MV-4-11 (cell line): Measurements from ENCODE around the gene PRR29.
"Not testable (repeated sequence)": the region's sequence is repeated elsewhere in the genome, so short reads cannot be mapped to it uniquely, and the experiment has no call there.

Experiments
- DNase-seq: peaks from one replicate; lab custom pipeline; 2025; lab: John Stamatoyannopoulos, UW

PRR29 gene

DNA sequence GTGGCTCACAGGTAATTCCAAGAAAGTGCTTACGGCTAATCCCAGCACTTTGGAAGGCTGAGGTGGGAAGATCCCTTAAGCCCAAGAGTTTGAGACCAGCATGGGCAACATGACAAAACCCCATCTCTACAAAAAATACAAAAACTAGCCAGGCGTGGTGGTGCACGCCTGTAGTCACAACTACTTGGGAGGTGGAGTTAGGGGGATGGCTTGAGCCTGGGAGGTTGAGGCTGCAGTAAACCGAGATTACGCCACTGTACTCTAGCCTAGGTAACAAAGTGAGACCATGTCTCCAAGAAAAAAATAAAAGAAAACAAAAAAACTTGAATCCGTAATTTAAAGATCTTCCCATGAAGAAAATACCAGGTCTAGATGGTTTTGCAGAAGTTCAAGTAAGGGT lies 17.3 kb downstream of the PRR29 start:
- DNase-seq = no peak

DNA sequence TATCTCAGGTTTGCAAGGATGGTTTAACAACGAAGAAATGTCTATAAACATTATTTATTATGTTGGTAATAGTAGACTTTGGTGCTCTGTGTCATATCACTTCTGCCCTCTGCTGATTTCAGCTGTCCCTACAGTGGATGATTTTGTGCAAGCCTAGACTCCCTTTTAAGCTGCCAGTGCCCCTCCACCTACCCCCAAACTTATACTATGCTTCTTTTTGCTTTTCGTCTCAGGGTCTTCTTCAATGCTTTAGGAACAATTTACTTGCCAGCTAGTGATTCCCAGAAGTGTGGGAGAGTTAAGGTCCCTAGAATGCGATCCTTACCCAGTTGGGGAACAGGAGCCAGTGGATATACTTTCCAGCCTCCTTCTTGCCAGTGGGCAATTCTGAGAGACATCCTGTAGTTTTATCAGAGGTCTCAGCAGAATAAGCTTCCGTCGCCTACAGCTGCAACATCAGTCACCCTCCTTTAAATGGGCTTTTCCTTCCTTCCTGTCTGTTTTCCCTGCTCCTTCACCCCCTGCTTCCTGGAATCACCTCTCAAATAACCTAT lies 18.2 kb downstream of the PRR29 start:
- DNase-seq = no peak

DNA sequence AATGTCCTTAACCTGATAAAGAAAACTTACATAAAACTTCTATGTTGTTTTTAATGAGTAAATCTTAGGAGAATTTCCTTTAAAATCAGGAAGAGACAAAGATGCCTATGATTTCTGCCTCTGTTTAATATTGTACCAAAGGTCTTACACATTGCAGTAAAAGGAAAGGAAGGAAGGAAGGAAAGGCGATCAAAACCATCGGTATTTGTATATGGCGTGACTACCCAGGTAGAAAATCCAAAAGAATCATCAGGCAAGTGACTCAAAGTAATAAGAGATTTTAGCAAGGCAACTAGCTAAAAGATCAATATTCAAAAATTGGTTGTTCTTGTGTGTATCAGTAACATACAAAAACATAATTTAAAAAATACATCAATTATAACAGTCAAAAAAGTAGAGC lies 18.8 kb downstream of the PRR29 start:
- DNase-seq = no peak

DNA sequence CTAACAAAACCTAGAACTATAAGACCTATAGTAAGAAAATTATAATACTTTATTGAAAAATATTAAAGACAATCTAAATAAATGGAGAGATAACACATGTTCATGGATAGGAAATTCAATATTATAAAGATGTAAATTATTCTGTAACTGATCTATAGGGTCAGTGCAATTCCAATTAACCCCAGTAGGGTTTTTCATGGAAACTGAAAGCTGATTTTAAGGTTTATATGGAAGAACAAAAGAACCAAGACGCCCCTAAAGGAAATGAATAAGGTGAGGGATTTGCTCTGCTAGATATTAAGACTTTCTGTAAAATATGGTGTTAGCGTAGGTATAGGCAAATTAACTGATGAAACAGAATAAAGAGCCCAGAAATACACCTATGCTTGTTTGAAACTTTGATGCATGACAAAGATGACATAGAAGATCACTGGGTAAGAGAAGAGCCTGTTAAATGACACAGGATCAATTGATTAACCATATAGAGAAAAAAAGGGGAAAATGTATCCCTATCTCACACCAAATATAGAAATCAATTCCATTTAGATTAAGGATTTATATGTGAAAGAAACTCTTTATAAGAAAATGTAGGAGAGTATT lies 19.3 kb downstream of the PRR29 start:
- no peak for DNase-seq

DNA sequence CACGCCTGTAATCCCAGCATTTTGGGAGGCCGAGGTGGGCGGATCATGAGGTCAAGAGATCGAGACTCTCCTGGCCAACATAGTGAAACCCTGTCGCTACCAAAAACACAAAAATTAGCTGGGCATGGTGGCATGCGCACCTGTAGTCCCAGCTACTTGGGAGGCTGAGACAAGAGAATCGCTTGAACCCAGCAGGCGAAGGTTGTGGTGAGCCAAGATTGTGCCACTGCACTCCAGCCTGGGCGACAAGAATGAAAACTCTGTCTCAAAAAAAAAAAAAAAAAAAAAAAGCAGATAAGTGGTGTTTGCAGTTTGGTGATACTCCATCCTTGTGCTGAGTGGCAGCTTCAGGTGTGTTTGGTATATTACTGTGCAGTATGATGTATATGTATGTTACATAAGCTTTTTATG lies 21.4 kb downstream of the PRR29 start:
- DNase-seq = not testable (repeated sequence)

DNA sequence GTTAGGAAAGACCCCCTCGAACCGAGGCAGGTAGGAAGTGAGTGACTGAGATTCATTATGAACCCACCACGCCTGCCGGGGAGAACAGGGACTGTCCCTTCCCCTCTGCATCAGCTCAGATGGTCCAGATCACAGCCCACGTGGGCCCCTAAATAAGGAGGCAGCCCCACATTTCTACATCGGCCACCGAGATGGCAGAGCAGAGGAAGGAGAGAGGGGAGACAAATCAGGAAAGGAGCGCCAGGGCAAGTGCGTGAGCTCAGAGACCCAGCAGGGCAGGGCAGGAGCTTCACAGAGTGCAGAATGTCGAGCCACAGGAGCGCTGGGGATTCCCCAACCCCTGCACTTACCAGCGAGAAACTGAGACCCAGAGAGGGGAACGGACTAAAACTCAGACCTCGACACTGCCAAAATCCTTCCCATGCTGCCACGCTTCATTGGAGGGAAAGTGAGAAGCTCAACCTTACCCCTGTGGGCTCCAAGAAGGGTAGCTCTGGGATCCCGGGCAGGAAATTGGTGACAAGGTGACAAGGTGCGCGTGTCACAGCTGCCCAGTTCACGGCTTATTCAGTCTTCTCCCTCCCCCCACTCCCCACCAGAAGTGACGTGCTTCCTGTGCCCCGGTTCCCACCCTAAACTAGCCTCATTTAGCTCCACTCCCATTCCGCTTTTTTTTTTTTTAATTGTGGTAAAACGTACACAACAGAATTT lies 22.1 kb downstream of the PRR29 start, which contains the start of gene ICAM2:
ICAM2 (minus strand) TSS at position 578 of the 711 bp plus-strand sequence. CDS start 13,942 bp downstream, outside the sequence.
- DNase-seq = peak; percentile 65

DNA sequence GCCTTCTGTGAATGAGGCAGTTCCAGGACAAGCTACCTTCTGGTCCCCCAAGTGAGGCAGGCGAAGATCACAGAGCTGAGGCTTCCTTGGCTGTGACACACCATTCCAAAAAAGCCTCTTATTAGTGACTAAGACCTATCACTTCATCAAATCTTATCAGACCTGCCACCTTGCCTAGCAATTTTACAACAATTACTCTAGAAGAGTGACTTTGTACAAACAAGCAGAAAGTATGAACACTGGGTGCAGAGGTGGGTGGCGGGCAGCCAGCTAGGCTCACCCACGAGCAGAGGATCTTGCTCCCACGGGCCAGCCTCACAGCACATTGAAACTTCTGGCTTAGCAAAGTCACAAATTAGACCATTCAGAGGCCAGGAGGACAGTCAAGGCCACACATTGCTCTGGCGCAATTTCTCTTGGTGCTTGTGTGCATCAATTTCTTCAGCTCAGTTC lies 24.5 kb downstream of the PRR29 start:
- no peak for DNase-seq

DNA sequence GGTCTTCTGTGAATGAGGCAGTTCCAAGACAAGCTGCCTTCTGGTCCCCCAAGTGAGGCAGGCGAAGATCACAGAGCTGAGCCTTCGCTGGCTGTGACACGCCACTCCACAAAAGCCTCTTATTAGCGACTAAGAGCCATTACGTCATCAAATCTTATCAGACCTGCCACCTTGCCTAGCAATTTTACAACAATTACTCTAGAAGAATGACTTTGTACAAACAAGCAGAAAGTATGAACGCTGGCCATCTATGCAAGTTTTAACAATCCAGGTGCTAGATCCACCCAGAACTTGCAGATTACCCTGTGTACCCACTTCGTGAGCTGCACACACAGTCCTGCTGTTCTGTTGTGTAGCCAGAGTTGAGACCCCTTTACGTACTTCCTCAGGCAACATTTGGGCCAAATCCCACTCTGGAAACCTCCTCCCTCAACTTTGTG lies 26.1 kb downstream of the PRR29 start:
- peak; percentile 5 for DNase-seq

DNA sequence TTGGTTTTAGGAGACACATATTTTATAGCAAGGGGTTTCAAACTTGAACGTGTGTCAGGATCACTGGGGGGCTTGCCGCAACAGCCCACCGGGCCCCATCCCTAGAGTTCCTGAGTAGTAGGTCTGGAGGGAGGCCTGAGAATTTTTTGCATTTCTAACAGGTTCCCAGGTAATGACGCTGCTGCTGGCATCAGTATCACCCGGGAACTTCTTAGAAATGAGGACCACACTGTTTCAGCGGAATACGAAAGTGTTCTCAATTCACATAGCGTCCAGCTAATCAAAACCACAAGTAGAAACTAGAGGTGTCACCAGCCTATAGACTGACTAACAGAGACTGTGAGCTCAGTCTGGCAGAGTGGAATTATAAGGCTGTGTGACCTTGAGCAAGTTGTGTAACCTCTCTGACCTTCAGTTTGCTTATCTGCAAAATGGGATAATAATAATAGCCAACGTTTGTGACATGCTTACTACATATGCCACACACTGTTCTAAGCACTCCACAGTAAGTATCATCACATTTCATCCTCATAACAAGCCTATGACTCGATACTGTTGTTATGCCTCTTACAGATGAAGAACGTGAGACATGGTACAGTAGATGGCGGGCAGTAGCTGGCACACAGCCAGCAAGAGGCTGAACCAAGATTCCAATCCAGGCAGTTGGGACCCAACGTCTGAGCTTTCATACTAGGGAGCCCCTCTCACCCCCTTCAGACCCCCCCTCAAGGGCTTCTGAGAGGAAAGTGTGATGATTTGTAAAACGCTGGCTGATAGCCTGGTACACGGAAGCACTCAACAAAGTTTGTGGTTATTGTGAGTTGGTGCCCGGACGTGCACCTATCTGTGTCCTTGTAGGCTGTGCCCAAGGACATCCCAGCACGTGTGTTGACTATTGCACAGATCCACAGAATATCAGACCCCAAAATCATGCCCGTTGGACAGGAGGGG lies 26.9 kb downstream of the PRR29 start:
- DNase-seq = no peak

DNA sequence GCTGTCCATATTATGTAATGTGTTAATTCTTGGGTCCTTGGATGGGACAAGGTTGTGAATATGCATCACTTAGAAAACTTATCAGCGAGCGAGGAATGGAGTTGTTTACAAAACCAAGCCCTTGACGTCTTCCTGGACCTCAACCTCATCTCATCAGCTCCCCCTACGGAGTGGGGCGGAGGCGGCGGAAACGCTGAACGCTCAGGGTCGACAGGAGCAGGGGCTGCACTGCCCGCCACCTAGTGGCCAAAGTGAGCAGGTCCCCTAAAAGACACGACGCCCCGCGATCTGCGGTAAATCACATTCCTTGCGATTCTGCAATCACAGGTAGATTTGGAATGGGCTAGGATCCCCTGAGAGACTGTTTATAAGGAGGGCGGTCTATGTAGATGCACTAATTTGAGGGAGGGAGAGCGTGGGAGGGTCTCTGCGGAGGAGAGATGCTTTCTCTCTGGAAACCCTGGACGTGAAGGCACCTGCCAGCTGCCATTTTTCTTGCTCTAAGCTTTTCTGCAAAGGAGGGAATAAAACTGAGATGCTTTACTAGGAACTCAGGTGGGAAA lies 27.7 kb downstream of the PRR29 start:
- DNase-seq = peak; percentile 79

DNA sequence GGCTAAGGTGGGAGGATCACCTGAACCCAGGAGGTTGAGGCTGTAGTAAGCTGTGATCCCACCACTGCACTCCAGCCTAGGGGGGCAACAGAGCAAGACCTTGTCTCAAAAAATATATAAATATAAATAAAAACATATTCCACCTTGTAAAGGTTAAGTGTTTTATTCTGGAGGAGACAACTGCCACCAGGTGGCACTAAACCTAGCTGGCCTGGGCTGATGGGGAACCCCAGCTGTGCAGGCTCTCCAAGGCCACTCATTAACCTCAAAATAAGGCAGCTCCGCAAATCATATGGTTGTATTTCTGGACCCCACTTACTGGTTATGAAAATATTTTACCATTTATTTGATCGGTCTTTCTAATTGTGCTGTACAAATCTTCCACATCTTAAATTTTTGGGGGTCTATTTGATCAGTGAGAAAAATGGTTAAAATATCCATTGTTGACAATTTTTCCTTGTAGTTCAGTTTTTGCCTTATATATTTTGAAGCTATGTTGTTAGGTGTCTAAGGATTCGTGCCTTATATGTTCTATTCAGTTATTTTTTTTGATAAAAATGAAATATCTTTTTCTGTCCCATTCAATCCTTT lies 30.8 kb downstream of the PRR29 start:
- peak; percentile 47 for DNase-seq

DNA sequence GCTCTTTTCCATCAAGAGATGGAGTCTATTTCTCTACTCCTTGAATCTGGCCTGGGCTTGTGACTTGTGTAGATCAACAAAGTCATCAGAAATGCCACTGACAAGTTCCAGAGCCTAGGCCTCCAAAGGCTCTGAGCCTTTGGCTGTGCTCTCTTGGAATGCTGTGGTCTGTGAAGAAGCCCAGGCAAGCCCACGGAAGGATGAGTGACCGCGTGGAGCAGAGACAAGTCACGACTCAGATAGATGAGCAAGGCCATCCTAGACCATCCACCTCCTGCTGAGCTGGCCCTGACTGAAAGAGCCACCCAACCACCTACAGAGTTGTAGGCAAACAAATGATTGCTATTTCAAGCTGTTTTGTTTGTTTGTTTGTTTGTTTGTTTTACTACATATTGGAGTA lies 33.9 kb downstream of the PRR29 start:
- no peak for DNase-seq

DNA sequence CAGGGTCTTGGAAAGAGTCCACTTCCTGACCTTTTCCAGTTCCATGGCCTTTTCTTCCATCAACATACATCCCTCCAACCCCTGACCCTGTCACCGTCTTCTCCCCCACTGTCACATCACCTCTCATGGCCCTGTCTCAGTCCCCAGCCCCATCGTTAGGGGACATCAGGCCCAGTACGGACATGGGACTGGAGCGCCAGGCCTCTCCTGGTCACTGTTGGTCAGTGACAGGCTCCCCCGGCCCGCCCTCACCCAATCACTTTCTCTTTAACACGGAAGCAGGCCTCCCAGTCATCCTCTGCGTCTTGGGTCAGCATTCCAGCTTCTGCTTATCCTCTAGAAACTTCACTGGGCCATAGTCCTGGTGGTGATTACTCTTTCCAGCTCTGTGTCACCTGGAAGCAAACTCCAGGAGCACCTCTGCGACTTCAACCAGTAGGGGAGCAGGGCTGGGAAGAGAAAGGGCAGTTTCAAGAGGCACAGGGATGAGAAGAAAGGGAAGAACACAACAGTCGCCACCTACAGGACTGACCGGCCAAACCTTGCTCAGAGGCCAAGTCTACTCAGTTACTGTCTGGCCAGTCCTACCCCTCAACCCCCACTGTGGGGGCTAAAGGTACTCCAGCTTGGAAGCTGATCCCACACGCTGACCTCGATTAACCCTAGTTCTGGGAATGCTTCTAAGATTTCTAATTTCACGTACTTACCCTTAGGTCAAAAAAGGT lies 38.2 kb downstream of the PRR29 start:
- DNase-seq = no peak

DNA sequence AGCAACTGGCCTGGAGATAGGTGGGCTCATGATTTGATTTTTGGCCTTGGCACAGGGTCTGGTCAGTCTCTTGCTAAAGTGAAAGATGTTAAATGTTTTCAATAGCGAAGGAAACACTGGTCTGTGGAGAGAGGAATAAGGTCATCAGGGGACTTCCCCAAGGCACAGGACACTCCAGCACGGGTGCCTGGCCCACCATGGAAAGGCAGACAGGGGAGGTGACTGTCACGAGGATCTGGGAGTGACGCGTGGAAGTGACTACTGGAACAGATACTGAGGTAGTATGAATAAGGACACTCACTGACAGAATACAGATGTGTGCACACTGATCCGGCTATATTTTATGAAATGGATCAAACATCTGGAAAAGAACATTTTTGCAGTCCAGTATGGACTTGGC lies 39.0 kb downstream of the PRR29 start:
- no peak for DNase-seq

DNA sequence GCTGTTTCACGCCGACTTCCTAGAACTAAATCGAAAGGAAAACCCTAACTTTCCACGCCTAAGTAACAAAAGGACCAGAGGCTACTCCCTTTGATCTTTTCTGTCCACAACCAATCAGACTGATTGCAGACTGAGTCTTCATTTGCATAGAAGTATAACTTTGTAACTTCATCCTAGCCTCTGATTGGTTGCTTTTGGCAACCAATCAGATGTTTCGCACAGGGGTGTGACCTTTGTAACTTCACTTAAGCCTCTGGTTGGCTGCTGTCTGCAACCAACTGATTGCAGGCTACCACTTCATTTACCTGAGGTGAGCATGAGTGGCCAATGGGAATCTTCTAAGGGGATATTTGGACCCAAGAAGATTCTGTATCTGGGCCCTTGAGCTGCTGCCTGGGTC lies 39.7 kb downstream of the PRR29 start:
- DNase-seq = no peak

DNA sequence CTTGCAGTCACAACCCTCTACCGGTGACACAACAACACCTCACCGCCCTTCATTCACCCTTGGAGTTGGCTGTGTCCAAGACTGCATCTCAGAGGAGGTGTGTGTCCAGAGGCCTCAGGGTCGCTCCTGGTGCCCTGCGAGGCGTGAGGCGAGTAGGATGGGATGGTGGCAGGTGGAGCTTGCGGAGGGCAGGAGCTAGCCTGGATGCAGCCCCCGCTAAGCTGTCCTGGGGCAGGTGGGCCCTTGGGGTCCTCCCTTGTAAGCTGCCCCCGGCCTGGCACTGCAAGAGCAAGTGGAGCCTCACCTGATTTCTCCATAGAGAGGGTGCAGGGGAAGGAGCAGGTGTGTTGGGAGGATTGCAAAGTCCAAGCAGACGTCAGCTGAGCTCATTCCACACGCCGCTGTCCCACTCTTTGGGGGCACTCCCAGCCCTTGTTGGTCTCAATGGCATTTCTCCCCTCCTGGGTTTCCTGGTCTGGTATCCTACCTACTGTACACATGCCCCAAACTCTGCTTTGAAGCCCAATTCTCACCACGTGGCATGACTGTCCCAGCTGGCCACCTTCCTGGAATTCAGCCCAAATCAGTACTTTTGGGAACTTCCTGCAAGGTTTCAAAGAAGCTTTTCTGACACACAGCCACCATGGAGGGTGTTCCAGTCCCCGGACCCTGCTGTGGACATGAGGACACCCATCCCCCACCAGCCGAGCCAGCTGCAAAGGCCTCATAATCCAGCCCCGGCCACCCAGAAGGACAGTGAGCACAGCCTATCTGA lies 40.4 kb downstream of the PRR29 start:
- no peak for DNase-seq

DNA sequence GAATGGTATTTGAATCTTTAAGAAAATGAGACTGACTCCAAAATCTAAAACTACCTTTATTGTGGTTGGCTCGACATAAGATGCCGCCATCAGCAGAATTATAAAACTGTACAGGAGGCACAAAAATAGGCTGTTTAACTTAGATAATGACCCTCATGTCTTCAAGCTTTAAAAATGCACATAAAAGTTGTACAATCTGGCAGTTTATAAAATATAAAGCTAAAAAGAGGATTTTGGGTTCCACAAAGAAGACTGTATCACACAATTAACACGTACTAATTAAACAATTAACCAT lies 40.9 kb downstream of the PRR29 start:
- no peak for DNase-seq

DNA sequence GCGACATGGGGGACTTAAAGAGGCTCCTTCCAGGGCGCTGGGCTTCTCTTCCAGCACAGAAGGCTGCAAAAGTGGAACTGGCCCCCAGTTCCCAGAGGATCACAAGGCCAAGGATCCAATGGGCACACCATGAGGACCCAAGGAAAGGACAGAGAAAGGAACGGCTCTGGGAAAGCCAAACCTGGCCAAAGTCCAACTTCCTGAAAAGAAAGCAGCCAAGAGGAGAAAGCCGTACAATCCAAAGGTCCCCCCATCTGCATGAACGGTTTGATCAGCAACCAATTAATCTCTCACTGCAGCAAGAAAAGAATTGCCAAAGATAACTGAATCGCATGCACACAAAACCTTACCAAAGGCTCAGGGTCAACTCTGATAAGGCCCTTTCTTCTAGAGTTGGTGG lies 42.1 kb downstream of the PRR29 start:
- no peak for DNase-seq

DNA sequence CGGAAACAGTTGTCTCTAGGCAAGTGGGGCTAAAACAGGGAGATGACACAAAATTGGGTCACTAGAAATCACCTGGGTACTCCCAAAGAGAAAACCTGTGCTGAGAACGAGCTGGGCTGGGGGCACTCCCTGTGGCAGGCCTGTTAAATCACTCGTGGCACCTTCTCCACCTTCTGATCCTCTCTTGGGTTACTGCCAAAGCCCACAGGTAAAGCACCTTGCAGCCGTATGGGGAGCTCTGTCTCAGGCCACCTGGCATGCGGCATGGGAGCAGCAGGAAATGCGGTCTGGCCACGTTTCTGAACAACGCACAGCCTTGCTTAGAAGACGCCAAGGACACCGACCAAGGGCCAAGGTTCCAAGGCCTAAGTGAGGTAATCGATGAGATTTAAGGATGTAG lies 43.8 kb downstream of the PRR29 start:
- no peak for DNase-seq
